VCaP (cell line): ENCODE results near the gene OR6B3.

Experiments used
- H3K27ac ChIP-seq: fragments of 450-650 bp; 2 replicates; pipeline ENCODE4 v1.5.1; 2017
- TF ChIP-seq, protein P1 (sequence below): fragments of 450-650 bp; conservative IDR thresholded peaks from 2 replicates; pipeline ENCODE4 v1.5.1; 2017; ENCODE audit warnings: mild to moderate bottlenecking, moderate library complexity

Gene OR6B3

GRCh38 chr2:240074545-240074944 is 21.2 kb upstream of the OR6B3 start:
- TF ChIP-seq, protein P1, sequence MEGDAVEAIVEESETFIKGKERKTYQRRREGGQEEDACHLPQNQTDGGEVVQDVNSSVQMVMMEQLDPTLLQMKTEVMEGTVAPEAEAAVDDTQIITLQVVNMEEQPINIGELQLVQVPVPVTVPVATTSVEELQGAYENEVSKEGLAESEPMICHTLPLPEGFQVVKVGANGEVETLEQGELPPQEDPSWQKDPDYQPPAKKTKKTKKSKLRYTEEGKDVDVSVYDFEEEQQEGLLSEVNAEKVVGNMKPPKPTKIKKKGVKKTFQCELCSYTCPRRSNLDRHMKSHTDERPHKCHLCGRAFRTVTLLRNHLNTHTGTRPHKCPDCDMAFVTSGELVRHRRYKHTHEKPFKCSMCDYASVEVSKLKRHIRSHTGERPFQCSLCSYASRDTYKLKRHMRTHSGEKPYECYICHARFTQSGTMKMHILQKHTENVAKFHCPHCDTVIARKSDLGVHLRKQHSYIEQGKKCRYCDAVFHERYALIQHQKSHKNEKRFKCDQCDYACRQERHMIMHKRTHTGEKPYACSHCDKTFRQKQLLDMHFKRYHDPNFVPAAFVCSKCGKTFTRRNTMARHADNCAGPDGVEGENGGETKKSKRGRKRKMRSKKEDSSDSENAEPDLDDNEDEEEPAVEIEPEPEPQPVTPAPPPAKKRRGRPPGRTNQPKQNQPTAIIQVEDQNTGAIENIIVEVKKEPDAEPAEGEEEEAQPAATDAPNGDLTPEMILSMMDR = no peak
- no peak overlapping the region for H3K27ac ChIP-seq

DNA sequence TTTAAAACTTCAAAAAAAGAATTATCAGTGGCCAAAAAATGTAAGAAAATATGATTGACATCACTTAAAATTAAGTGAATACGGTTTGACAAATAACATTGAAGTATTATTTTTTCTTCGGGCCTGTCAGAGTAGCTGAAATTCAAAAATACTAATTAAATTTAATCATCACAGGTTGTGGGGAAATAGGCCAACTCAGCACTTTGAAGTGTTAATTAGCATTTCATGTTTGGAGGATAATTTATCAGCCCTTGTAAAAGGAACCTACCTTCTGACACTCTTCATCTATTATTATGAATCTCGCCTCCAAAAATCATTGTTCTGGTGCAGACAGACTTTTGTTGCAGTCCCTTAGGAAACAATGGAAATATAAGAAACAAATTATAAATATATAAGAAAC is 17.6 kb upstream of the OR6B3 start:
- TF ChIP-seq, protein P1 = no peak
- H3K27ac ChIP-seq = no peak overlapping the region

DNA sequence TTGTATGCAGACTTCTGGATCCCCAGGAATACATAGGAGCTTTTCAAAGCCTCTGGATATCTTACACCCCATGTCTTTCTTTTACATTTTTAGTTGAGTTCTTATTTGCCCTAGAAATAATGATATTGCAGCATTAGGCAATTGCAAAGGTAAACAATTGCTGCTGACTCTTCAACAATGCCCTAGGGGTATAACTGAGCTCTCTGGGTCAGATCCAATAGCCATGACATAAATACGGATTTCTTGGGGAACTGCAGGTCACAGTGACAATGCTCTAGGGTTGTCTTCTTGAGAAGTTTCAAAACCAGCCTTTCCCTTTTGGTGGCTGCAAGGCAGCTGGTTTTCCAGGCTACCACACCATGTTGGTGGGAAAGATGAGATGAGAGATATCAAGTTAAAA is 16.5 kb upstream of the OR6B3 start:
- H3K27ac ChIP-seq = no peak overlapping the region
- TF ChIP-seq, protein P1 = no peak

DNA sequence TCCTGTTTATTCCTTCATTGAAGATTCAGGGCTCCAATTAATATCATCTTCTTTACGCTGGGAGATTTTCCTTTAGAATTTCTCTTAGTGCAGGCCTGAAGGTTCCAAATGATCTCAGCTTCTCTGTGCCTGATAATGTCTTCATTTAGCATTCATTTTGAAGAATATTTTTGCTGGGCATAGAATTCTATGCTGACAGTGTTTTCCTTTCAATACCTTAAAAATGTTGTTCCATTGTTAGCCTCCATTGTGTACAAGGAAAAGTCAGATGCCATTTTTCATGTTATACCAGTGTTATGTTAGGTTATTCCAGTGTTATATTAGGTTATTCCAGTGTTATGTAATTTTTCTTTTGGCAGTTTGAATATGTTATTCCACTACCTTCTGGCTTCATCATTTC is 14.9 kb upstream of the OR6B3 start:
- TF ChIP-seq, protein P1 = no peak
- H3K27ac ChIP-seq = no peak overlapping the region

DNA sequence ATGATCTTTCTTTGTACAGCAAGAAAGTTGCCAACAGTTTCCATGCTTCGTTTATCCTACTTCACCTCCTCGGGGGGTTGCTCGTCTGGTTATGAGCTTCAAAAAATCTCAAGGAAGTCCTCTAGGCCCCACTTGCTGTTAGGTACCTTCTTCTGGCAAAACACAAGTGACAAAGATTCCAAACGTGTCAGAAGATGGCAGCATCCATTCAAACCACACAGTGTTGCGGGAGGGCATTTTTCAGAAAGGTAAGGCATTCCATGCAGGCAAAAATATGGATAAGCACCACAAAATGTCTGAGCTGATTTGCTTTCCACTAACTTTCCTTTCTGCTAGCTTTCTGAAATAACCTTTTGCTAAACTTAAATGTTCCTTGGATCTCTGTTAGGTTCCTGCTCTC is 13.2 kb upstream of the OR6B3 start:
- H3K27ac ChIP-seq = no peak overlapping the region
- TF ChIP-seq, protein P1 = 0 out of 2 replicates have a peak, but pooled peaks have one; percentile 9

DNA sequence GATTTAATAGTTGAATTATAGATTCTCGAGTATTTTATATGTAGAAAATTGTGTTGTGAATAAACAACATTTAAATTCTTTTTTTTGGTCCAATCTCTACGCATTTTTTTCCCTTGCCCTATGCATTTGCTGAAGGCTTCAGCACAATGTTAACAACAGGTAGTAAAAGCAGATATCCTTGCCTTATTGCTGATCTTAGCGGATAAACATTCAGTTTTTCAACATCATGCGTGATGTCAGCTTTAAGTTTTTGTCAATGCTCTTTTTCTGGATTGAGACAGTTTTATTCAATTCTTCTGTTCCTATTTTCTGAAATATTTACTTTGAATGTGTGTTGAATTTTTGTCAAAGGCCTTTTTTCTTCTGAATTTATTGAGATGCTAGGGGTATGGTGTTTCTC is 11.6 kb upstream of the OR6B3 start:
- TF ChIP-seq, protein P1 = no peak
- no peak overlapping the region for H3K27ac ChIP-seq

GRCh38 chr2:240060977-240061591 is 7.8 kb upstream of the OR6B3 start:
- no peak overlapping the region for H3K27ac ChIP-seq
- TF ChIP-seq, protein P1 = peak; percentile 87
